Astrocyte (in vitro differentiated cells and primary cell): Measurements from ENCODE around the gene ADAM11.
"Not testable (repeated sequence)": the region's sequence is repeated elsewhere in the genome, so short reads cannot be mapped to it uniquely, and the experiment has no call there.

Source experiments
- EZH2 ChIP-seq: IDR thresholded peaks from 2 replicates; pipeline ENCODE4 v1.6.1; 2012; ENCODE audit warnings: mild to moderate bottlenecking, low read length, inconsistent platforms; ENCODE audit not compliant: insufficient read depth
- TF ChIP-seq, protein P1 (sequence below): IDR thresholded peaks from 2 replicates; pipeline ENCODE4 v1.5.1; 2011; ENCODE audit warnings: low read depth, mild to moderate bottlenecking, inconsistent platforms, low read length, moderate library complexity; ENCODE audit not compliant: insufficient read depth

GRCh38 chr17:44825236-44825635 is 66.4 kb downstream of the ADAM11 start:
- TF ChIP-seq, protein P1, sequence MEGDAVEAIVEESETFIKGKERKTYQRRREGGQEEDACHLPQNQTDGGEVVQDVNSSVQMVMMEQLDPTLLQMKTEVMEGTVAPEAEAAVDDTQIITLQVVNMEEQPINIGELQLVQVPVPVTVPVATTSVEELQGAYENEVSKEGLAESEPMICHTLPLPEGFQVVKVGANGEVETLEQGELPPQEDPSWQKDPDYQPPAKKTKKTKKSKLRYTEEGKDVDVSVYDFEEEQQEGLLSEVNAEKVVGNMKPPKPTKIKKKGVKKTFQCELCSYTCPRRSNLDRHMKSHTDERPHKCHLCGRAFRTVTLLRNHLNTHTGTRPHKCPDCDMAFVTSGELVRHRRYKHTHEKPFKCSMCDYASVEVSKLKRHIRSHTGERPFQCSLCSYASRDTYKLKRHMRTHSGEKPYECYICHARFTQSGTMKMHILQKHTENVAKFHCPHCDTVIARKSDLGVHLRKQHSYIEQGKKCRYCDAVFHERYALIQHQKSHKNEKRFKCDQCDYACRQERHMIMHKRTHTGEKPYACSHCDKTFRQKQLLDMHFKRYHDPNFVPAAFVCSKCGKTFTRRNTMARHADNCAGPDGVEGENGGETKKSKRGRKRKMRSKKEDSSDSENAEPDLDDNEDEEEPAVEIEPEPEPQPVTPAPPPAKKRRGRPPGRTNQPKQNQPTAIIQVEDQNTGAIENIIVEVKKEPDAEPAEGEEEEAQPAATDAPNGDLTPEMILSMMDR: not testable (repeated sequence)
- TF ChIP-seq EZH2: not testable (repeated sequence)
